GM13976 (cell line): Measurements from ENCODE around the gene PNMA8C.

Source experiments
- DNase-seq: peaks from one replicate; pipeline ENCODE4 v3.0.0; 2012; ENCODE audit warnings: low spot score
- in situ Hi-C: fragments of 300-500 bp; cut with MboI; formaldehyde crosslinking; loops from one replicate; pipeline ENCODE4 v1.12.0; 2022; ENCODE audit warnings: low sequenced_read_pairs, mixed read lengths, inconsistent platforms; ENCODE audit not compliant: unreplicated experiment
- TF ChIP-seq, protein P1 (sequence below): IDR thresholded peaks from 2 replicates; pipeline ENCODE4 v1.5.1; 2012; ENCODE audit warnings: borderline replicate concordance, mild to moderate bottlenecking; ENCODE audit not compliant: insufficient read depth; ENCODE audit errors: extremely low read depth, missing control alignments, control extremely low read depth

Gene PNMA8C

GRCh38 chr19:46449228-46449627 is 20.5 kb upstream of the PNMA8C start:
- TF ChIP-seq, protein P1, sequence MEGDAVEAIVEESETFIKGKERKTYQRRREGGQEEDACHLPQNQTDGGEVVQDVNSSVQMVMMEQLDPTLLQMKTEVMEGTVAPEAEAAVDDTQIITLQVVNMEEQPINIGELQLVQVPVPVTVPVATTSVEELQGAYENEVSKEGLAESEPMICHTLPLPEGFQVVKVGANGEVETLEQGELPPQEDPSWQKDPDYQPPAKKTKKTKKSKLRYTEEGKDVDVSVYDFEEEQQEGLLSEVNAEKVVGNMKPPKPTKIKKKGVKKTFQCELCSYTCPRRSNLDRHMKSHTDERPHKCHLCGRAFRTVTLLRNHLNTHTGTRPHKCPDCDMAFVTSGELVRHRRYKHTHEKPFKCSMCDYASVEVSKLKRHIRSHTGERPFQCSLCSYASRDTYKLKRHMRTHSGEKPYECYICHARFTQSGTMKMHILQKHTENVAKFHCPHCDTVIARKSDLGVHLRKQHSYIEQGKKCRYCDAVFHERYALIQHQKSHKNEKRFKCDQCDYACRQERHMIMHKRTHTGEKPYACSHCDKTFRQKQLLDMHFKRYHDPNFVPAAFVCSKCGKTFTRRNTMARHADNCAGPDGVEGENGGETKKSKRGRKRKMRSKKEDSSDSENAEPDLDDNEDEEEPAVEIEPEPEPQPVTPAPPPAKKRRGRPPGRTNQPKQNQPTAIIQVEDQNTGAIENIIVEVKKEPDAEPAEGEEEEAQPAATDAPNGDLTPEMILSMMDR, result no peak
- in situ Hi-C loops, result no loop called here
- no peak for DNase-seq

- in situ Hi-C loops, result no loop called here
- TF ChIP-seq, protein P1, result no peak
- DNase-seq, result no peak
These were observed 19.9 kb upstream of the PNMA8C start for GRCh38 chr19:46448601-46449000.

DNA sequence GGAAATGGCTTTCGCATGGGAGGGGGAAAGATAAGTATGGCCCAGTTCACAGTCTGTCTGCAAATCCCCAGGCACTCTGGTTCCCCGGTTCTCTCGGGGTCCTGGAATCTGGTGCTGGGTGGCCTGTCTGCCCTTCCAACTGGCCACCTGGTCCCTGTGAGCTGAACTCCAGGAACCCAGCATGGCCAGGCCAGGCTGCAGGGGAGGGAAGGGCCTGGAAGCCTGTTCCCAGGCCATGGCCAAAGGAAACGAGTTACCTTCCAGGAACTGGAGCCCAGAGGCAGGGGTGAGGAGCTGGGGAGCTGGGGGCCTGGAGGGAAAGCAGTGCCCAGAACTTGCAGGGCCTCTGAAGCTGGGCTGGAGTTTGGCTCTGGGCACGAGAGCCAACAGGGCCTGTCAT is 19.1 kb upstream of the PNMA8C start:
- in situ Hi-C loops, result no loop called here
- no peak for DNase-seq

GRCh38 chr19:46447006-46447405 is 18.3 kb upstream of the PNMA8C start:
- in situ Hi-C loops, result no loop called here
- TF ChIP-seq, protein P1, result no peak
- DNase-seq, result no peak

More for the DNA sequence above, 19.1 kb upstream of the PNMA8C start:
- TF ChIP-seq, protein P1, result no peak

GRCh38 chr19:46446021-46446420 is 17.3 kb upstream of the PNMA8C start:
- TF ChIP-seq, protein P1, result no peak
- DNase-seq, result no peak
- in situ Hi-C loops, result no loop called here

GRCh38 chr19:46442808-46443450 is 14.2 kb upstream of the PNMA8C start:
- in situ Hi-C loops, result no loop called here
- TF ChIP-seq, protein P1, result no peak
- no peak for DNase-seq
